Gastrocnemius medialis (tissue), 4 donors: ENCODE measurements around the gene FNIP2. TPM values are rescaled to one million over a fixed set of nuclear protein-coding genes. Genes with fewer than 3 reads are reported as not detected.
A peak's percentile ranks its signal among the peaks of the same experiment; 100 is the strongest.

Experiments used
- ATAC-seq, 2 donors: fragments of 150-250 bp; one replicate each; pipeline ENCODE4 v1.9.1; 2016
- DNase-seq, 2 donors: peaks; one replicate each; pipeline ENCODE4 v3.0.0-alpha.2; 2019
- H3K27ac ChIP-seq, 4 donors: fragments of 200-600 bp; sonication (generic); 1 replicate in 1 of 4; 2 replicates in 3 of 4; pipeline ENCODE4 v1.5.1; 2016 to 2018; ENCODE audit warnings: mild to moderate bottlenecking in 2 of 4, moderate library complexity in 1 of 4
- H3K27me3 ChIP-seq, 3 donors: fragments of 200-600 bp; sonication (generic) in 2 of 3; 1 replicate in 1 of 3; 2 replicates in 2 of 3; pipeline versions ENCODE4 v1.5.1 to v1.6.0; 2016 to 2019; ENCODE audit warnings: mild to moderate bottlenecking in 1 of 3, moderate library complexity in 1 of 3
- H3K36me3 ChIP-seq, 2 donors: fragments of 200-600 bp; sonication (generic) in 1 of 2; one replicate each; pipeline ENCODE4 v1.5.1; 2017 to 2018
- H3K4me1 ChIP-seq, 2 donors: fragments of 200-600 bp; sonication (generic) in 1 of 2; one replicate each; pipeline ENCODE4 v1.5.1; 2016 to 2017; ENCODE audit warnings: mild to moderate bottlenecking in 2 of 2
- H3K4me3 ChIP-seq, 4 donors: fragments of 200-600 bp; sonication (generic) in 3 of 4; 1 replicate in 1 of 4; 2 replicates in 3 of 4; pipeline ENCODE4 v1.5.1; 2016 to 2019; ENCODE audit warnings: mild to moderate bottlenecking in 2 of 4
- H3K9me3 ChIP-seq, 3 donors: fragments of 200-600 bp; sonication (generic) in 2 of 3; 1 replicate in 1 of 3; 2 replicates in 2 of 3; pipeline ENCODE4 v1.5.1; 2016 to 2019
- CTCF ChIP-seq, 5 experiments: fragments of 450-650 bp in 3 of 5; fragments of 200-600 bp in 2 of 5; sonication (generic) in 2 of 5; IDR thresholded peaks in 4 of 5; conservative IDR thresholded peaks in 1 of 5; 1 replicate in 4 of 5; 2 replicates in 1 of 5; pipeline ENCODE4 v1.5.1; 2016 to 2019; ENCODE audit warnings: antibody characterized with exemption in 5 of 5, mild to moderate bottlenecking in 3 of 5, moderate library complexity in 3 of 5
- POLR2A ChIP-seq, 2 donors: fragments of 450-650 bp; IDR thresholded peaks; one replicate each; pipeline ENCODE4 v1.6.1; 2017; ENCODE audit warnings: antibody characterized with exemption in 2 of 2, mild to moderate bottlenecking in 2 of 2, moderate library complexity in 2 of 2
- in situ Hi-C, 4 donors: fragments of 200-750 bp; cut with MboI; loops; one replicate each; pipeline versions ENCODE4 v1.15.0 to v1.8.0; 2017; ENCODE audit warnings: low sequenced_read_pairs in 4 of 4
- intact Hi-C: fragments of 100-400 bp; cut with DNase I; formaldehyde crosslinking; loops from one replicate; pipeline ENCODE4 v1.15.1; 2023; ENCODE audit warnings: low total_unique reads
- total RNA-seq, 4 donors: library from RNA; depleted of rRNA; stranded (reverse); fragments of >200 nt; gene quantifications; one replicate each; pipeline versions ENCODE4 v1.1.0 to v1.2.3, GENCODE V29; 2016

Gene FNIP2
- total RNA-seq, 4 donors from 2014 or later: 9.9 to 32.8 (median 22.2) TPM

- in situ Hi-C loops: no loop called here
- TF ChIP-seq POLR2A (IDR thresholded peaks at IDR 0.05): no peak
- TF ChIP-seq CTCF (IDR thresholded peaks at IDR 0.05 in 4 of 5, conservative IDR thresholded peaks at IDR 0.05 in 1 of 5): no peak
- Histone ChIP-seq H3K36me3 (no peaks in the 10 kb centered on the region), H3K4me1 (peaks cover 14 to 56% of the 10 kb centered on the region in 2 donors), H3K9me3 (no peaks in the 10 kb centered on the region), H3K4me3 (no peak overlapping the region), H3K27me3 (no peaks in the 10 kb centered on the region), H3K27ac (peak overlapping the region in 2 of 4 donors; percentile 23 to 92)
- no peak for ATAC-seq
- no peak for DNase-seq
- intact Hi-C loops: no loop called here
Observed at GRCh38 chr4:158799013-158799770, 30.4 kb downstream of the FNIP2 start.

- intact Hi-C loops (no loop called here), in situ Hi-C loops (no loop called here)
- Histone ChIP-seq H3K4me3 (no peak overlapping the region), H3K4me1 (peaks cover 14 to 52% of the 10 kb centered on the region in 2 donors), H3K27me3 (no peaks in the 10 kb centered on the region), H3K9me3 (no peaks in the 10 kb centered on the region), H3K36me3 (no peaks in the 10 kb centered on the region), H3K27ac (peak overlapping the region in 3 of 4 donors; percentile 13 to 92 (median 23))
- DNase-seq (no peak), ATAC-seq (no peak)
- no peak for TF ChIP-seq CTCF (IDR thresholded peaks at IDR 0.05 in 4 of 5, conservative IDR thresholded peaks at IDR 0.05 in 1 of 5)
- TF ChIP-seq POLR2A (IDR thresholded peaks at IDR 0.05): no peak
Observed at GRCh38 chr4:158799856-158800255, 31.0 kb downstream of the FNIP2 start.

- Histone ChIP-seq H3K4me3 (no peak overlapping the region), H3K27ac (peak overlapping the region; percentile 24 to 92 (median 56)), H3K4me1 (peaks cover 24 to 62% of the 10 kb centered on the region in 2 donors), H3K36me3 (no peaks in the 10 kb centered on the region), H3K9me3 (no peaks in the 10 kb centered on the region), H3K27me3 (no peaks in the 10 kb centered on the region)
- DNase-seq: no peak
- no peak for TF ChIP-seq POLR2A (IDR thresholded peaks at IDR 0.05)
- no peak for TF ChIP-seq CTCF (IDR thresholded peaks at IDR 0.05 in 4 of 5, conservative IDR thresholded peaks at IDR 0.05 in 1 of 5)
- in situ Hi-C loops (no loop called here), intact Hi-C loops (no loop called here)
- ATAC-seq: peak; percentile 27 to 34
Observed at GRCh38 chr4:158801066-158801465, 32.2 kb downstream of the FNIP2 start.

GRCh38 chr4:158801677-158802076 lies 32.9 kb downstream of the FNIP2 start:
- intact Hi-C loops (no loop called here), in situ Hi-C loops (no loop called here)
- no peaks in the 10 kb centered on the region for H3K9me3 ChIP-seq
- H3K4me3 ChIP-seq: no peak overlapping the region
- DNase-seq (no peak), ATAC-seq (no peak)
- H3K27ac ChIP-seq: peak overlapping the region; percentile 24 to 92 (median 56)
- H3K36me3 ChIP-seq: no peaks in the 10 kb centered on the region
- H3K27me3 ChIP-seq: no peaks in the 10 kb centered on the region
- TF ChIP-seq POLR2A (IDR thresholded peaks at IDR 0.05) (no peak), CTCF (IDR thresholded peaks at IDR 0.05 in 4 of 5, conservative IDR thresholded peaks at IDR 0.05 in 1 of 5) (no peak)
- peaks cover 30 to 68% of the 10 kb centered on the region in 2 donors for H3K4me1 ChIP-seq
